T follicular helper cell (primary cell): Measurements from ENCODE around the gene UBR7.
"Not testable (repeated sequence)": the region's sequence is repeated elsewhere in the genome, so short reads cannot be mapped to it uniquely, and the experiment has no call there.

Source experiments
- DNase-seq: peaks from one replicate; pipeline ENCODE4 v3.0.0-alpha.2; 2020; ENCODE audit warnings: low read depth
- total RNA-seq, 2 experiments: gene quantifications; one replicate each; lab custom pipeline; 2026; lab: John Stamatoyannopoulos, UW

Gene UBR7, protein sequence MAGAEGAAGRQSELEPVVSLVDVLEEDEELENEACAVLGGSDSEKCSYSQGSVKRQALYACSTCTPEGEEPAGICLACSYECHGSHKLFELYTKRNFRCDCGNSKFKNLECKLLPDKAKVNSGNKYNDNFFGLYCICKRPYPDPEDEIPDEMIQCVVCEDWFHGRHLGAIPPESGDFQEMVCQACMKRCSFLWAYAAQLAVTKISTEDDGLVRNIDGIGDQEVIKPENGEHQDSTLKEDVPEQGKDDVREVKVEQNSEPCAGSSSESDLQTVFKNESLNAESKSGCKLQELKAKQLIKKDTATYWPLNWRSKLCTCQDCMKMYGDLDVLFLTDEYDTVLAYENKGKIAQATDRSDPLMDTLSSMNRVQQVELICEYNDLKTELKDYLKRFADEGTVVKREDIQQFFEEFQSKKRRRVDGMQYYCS
- 30.7 to 38.3 reads per million in 2 experiments for total RNA-seq

- peak; percentile 82 for DNase-seq
Observed at GRCh38 chr14:93206793-93207467, at the start of gene UBR7, which contains the start of gene GON7. Gene UBR7, plus strand, starts transcription at chr14:93207256. Its CDS starts 36 bp downstream, at chr14:93207292. Gene GON7, minus strand, starts transcription at chr14:93207065. Its CDS starts 28 bp downstream, at chr14:93207037.

- not testable (repeated sequence) for DNase-seq
Observed at GRCh38 chr14:93158349-93158748, 48.7 kb upstream of the UBR7 start.

DNA sequence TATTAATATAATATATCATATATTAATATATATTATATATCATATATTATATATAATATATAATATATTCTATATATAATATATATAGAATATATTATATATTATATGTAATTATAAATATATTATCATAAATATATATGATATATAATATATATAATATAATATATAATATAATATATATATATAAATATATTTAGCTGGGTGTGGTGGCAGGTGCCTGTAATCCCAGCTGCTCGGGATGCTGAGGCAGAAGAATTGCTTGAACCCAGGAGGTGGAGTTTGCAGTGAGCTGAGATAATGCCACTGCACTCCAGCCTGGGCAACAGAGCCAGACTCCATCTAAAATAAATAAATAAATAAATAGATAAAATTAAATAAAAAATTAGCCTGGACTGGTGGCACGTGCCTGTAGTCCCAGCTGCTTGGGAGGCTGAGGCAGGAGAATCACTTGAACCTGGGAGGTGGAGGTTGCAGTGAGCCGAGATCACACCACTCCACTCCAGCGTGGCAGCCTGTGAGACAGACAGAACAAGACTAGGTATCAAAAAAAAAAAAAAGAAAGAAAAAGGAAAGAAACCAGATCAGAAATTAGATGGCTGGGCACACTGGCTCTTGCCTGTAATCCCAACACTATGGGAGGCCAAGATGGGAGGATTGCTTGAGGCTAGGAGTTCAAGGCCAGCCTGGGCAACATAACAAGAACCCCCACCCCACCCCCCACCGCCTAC, 47.3 kb upstream of the UBR7 start:
- DNase-seq: not testable (repeated sequence)

GRCh38 chr14:93160353-93160801, 46.7 kb upstream of the UBR7 start:
- DNase-seq: no peak

DNA sequence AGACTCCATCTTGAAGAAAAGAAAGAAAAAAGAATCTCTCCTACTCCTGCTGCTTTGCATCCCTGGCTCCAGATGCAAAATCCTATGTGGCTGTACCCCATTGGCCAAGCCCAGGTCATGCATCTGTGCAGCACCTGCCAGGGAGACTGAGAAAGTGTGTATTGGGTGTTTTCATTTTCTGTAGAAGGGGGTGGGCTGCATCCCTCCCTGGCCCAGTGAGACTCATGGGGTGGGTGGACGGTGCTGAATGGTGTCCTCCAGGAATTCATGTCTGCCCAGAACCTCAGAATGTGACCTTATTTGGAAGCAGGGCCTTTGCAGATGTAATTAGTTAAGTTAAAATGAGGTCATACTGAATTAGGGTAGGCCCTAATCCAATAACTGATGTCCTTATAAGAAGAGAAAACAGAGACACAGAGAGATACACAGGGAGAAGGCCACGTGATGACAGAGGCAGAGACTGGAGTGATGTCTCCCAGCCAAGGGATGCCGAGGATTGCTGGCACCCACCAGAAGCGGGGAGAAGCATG, 45.6 kb upstream of the UBR7 start:
- no peak for DNase-seq

- DNase-seq: no peak
Observed at GRCh38 chr14:93163564-93163963, 43.5 kb upstream of the UBR7 start.

DNA sequence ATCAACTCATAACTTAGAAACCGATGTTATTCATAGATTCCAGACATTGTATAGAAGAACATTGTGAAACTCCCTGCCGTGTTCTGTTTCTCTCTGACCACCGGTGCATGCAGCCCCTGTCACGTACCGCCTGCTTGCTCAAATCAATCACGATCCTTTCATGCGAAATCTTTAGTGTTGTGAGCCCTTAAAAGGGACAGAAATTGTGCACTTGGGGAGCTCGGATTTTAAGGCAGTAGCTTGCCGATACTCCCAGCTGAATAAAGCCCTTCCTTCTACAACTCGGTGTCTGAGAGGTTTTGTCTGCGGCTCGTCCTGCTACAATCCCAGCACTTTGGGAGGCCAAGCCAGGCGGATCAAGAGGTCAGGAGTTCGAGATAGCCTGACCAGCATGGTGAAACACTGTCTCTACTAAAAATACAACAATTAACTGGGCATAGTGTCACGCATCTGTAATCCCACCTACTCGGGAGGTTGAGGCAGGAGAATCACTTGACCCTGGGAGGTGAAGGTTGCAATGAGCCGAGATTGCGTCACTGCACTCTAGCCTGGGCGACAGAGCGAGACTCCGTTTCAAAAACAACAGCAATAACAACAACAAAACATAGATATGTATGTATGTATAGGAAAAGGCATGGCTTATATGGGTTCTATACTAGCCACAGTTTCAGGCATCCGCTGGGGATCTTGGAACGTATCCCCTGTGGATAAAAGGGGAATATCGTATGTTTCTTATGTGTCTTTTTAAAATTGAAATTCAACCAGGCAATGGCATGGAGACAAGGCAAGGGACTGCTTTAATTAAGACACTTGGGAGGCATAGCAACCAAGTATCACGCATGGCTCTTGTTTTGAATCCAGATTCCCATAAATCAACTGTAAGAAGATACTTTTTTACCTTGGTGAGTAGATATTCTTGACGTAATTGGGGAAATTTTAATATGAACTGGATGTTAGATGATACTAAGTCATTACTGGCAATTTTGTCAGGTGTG, 41.5 kb upstream of the UBR7 start:
- DNase-seq: not testable (repeated sequence)

DNA sequence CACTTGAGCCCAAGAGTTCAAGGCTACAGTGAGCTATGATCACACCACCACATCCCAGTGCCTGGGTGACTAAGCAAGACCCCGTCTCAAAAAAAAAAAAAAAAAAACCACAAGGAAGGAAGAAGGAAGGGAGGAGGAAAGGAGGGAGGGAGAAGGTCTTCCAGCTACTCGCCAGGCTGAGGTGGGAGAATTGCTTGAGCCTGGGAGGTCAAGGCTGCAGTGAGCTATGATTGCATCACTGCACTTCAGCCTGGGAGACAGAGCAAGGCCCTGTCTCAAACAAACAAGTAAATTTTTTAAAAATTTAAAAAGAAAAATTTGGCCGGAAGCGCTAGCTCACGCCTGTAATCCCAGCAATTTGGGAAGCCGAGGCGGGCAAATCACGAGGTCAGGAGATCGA, 38.4 kb upstream of the UBR7 start:
- not testable (repeated sequence) for DNase-seq

GRCh38 chr14:93169619-93170018, 37.4 kb upstream of the UBR7 start:
- DNase-seq: not testable (repeated sequence)

DNA sequence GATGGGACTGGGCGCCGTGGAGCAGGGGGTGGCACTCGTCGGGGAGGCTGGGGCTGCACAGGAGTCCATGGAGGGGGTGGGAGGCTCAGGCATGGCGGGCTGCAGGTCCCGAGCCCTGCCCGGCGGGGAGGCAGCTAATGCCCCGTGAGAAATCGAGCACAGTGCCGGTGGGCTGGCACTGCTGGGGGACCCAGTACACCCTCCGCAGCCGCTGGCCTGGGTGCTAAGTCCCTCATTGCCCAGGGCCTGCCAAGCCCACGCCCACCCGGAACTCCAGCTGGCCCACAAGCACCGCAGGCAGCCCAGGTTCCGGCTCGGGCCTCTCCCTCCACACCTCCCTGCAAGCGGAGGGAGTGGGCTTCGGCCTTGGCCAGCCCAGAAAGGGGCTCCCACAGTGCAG, 36.9 kb upstream of the UBR7 start:
- DNase-seq: not testable (repeated sequence)

- DNase-seq: no peak
Observed at GRCh38 chr14:93171376-93171775, 35.7 kb upstream of the UBR7 start.

DNA sequence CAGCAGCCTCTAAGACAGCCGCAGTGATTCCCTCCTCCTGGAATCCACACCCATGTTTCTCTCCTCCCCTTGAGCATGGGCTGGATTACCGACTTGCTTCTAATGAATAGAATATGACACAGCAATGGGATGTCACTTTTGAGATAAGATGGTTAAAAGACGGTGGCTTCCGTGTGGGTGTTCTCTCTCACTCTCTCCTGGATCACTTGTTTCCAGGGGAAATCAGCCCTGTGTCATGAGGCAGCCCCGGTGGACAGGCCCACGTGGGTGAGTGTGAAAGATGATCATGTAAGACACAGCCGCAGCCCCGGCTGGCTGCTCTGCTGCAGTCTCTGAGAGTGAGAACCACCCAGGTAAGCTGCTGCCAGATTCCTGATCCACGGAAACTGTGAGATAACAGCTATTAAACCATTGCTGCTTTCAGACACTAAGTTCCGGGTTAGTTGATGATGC, 33.1 kb upstream of the UBR7 start:
- no peak for DNase-seq

GRCh38 chr14:93174731-93175130, 32.3 kb upstream of the UBR7 start:
- not testable (repeated sequence) for DNase-seq

DNA sequence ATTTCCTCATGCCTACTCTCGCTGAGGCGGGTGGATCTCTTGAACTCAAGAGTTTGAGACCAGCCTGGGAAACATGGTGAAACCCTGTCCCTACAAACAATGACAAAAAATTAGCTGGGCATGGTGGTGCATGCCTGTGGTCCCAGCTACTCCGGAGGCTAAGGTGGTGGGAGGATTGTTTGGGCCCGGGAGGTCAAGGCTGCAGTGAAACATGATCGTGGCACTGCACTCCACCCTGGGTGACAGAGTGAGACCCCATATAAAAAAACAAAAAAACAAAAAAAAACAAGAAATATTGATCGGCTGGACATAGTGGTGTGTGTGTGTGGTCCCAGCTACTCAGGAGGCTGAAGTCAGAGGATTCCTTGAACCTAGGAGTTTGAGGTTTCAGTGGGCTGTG, 31.6 kb upstream of the UBR7 start:
- no peak for DNase-seq

DNA sequence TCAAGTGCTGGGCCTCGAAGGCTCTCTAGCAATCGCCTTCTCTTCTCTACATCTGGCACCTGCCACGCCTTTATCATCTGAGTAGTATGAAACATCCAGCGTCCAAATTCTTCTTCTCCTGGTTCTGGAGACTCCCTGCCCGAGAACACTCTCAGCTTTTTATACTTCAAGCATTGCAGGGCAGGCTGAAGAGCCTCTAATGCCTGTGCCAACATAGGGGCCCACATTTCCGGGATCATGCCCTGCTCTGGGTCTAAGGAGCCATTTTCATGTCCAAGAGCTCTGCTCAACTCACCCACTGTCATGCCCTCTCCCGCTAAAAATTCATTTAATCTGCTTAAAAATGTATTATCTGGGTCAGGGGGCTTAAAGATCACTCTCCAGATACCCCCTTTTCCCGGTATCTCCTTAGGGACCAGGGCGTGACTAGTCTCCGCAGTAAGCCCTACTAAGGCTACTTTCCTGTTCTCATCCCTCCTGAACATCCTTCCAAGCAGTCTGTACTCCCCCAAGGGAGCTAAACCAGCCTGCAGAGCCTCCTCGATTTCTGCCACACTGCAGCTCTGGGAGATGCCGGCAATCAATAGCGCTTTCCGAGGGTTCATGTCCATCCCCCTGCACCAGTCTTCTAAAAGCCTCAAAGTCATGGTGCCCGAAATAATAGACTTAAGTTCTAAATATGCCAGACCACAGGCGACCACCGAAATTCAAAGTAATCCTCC, 23.3 kb upstream of the UBR7 start:
- no peak for DNase-seq

GRCh38 chr14:93184391-93185348, 22.4 kb upstream of the UBR7 start, which contains the start of the genes LYSET and MOAP1:
Gene LYSET, plus strand, starts transcription at chr14:93185317. Its CDS starts 89 bp downstream, at chr14:93185406.
Gene MOAP1, minus strand, starts transcription at chr14:93184897. Its CDS starts 655 bp downstream, at chr14:93184242.
- peak; percentile 85 for DNase-seq

DNA sequence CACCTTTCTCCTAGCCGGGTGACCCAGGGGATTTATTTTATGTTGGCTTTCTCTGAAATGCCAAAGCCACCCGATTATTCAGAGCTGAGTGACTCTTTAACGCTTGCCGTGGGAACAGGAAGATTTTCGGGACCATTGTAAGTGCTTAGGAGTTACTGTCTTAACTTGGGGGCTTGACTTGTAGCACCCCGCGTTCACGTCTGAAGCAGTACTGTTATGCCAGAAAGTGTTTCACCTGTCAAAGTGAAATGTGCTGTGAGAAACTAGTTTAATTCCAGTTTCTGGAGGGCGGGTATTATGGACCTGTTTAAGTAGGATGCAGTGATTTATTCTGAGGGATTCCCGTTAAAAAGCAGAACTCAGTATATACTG, 21.7 kb upstream of the UBR7 start:
- DNase-seq: no peak

DNA sequence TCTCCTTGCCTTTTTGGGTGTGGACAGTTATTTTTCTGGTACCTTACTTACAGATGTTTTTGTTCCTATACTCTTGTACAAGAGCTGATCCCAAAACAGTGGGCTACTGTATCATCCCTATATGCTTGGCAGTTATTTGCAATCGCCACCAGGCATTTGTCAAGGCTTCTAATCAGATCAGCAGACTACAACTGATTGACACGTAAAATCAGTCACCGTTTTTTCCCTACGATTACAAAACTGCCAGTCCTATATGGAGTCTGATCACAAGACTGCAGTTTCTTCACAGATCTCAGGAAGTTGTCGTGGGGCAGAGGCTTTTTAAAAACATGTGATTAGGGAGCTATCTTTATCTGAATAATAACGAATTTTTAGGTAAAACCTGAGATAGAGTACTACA, 20.6 kb upstream of the UBR7 start:
- no peak for DNase-seq

DNA sequence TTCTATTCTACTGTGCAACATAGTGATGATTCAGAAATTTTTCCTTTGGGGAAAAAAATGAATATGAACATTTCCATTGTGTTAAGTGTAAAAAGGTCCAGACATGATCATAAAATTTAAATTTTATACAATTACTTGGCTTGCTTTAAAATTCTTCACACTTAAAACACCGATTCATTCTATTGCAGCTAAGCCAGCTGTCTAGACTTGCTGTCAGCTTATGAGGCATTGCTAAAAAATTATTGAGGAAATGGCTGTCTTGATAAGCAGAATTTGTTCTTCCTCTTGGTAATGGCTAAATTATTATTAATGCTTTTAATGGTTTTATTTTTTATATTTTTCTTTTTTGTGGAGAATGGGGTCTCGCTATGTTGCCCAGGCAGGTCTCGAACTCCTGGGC, 20.1 kb upstream of the UBR7 start:
- no peak for DNase-seq
